ENCODE measurements around the gene PCDH12.

Gene PCDH12

GRCh38 chr5:141906517-141906916, 51.5 kb downstream of the PCDH12 start:
- DNase-seq: no peak

- no peak for DNase-seq
Measured at GRCh38 chr5:141904551-141904950, 53.5 kb downstream of the PCDH12 start.

GRCh38 chr5:141903261-141903660, 54.7 kb downstream of the PCDH12 start:
- DNase-seq: no peak

GRCh38 chr5:141902015-141902814, 55.8 kb downstream of the PCDH12 start:
- no peak for DNase-seq

GRCh38 chr5:141898448-141899049, 59.5 kb downstream of the PCDH12 start:
- DNase-seq: no peak

- no peak for DNase-seq
Measured at GRCh38 chr5:141897425-141897824, 60.6 kb downstream of the PCDH12 start.

Measured in fibroblast of skin of abdomen (primary cell).